T-helper 1 cell treated with Interleukin-12 subunit alpha and Interleukin-12 subunit beta and Interleukin-4 antibody, amounts not matched to agents 30 μg/mL and 1 μg/mL, for 36 hours (primary cell): Measurements from ENCODE around the gene SLC26A11.
"Not testable (repeated sequence)": the region's sequence is repeated elsewhere in the genome, so short reads cannot be mapped to it uniquely, and the experiment has no call there.

Source experiments
- H3K27ac Mint-ChIP-seq: one replicate; pipeline ENCODE4 v1.8.0; 2021; ENCODE audit warnings: mild to moderate bottlenecking, mixed read lengths
- H3K27me3 Mint-ChIP-seq: one replicate; pipeline ENCODE4 v1.8.0; 2021; ENCODE audit warnings: low read depth, mixed read lengths
- H3K36me3 Mint-ChIP-seq: one replicate; pipeline ENCODE4 v1.8.0; 2021; ENCODE audit warnings: low read depth, mixed read lengths
- H3K4me1 Mint-ChIP-seq: one replicate; pipeline ENCODE4 v1.8.0; 2021; ENCODE audit warnings: low read depth, mixed read lengths
- H3K4me3 Mint-ChIP-seq: one replicate; pipeline ENCODE4 v1.8.0; 2021; ENCODE audit warnings: mild to moderate bottlenecking, moderate library complexity, mixed read lengths
- H3K9me3 Mint-ChIP-seq: one replicate; pipeline ENCODE4 v1.8.0; 2021; ENCODE audit warnings: mixed read lengths

The SLC26A11 gene

GRCh38 chr17:80263253-80264204 is 43.3 kb downstream of the SLC26A11 start:
- Mint-ChIP-seq H3K4me3 (peak overlapping the region; percentile 93), H3K9me3 (no peaks in the 10 kb centered on the region), H3K4me1 (peaks cover 34% of the 10 kb centered on the region), H3K36me3 (peaks cover 30% of the 10 kb centered on the region), H3K27ac (peak overlapping the region; percentile 92), H3K27me3 (no peaks in the 10 kb centered on the region)

- no peaks in the 10 kb centered on the region for H3K27me3 Mint-ChIP-seq
- H3K36me3 Mint-ChIP-seq: peaks cover 29% of the 10 kb centered on the region
- no peaks in the 10 kb centered on the region for H3K9me3 Mint-ChIP-seq
- H3K27ac Mint-ChIP-seq: peak overlapping the region; percentile 85
- H3K4me1 Mint-ChIP-seq: peaks cover 26% of the 10 kb centered on the region
- H3K4me3 Mint-ChIP-seq: peak overlapping the region; percentile 93
These were observed 44.2 kb downstream of the SLC26A11 start for GRCh38 chr17:80264205-80265075.

- H3K4me1 Mint-ChIP-seq: peaks cover 27% of the 10 kb centered on the region
- peak overlapping the region; percentile 85 for H3K27ac Mint-ChIP-seq
- no peaks in the 10 kb centered on the region for H3K9me3 Mint-ChIP-seq
- H3K27me3 Mint-ChIP-seq: no peaks in the 10 kb centered on the region
- peak overlapping the region; percentile 93 for H3K4me3 Mint-ChIP-seq
- H3K36me3 Mint-ChIP-seq: peaks cover 33% of the 10 kb centered on the region
These were observed 45.2 kb downstream of the SLC26A11 start for GRCh38 chr17:80265205-80266068.

- H3K27ac Mint-ChIP-seq: peak overlapping the region; percentile 44
These were observed 47.2 kb downstream of the SLC26A11 start for GRCh38 chr17:80267391-80267790.

GRCh38 chr17:80268427-80268826 is 48.2 kb downstream of the SLC26A11 start:
- Mint-ChIP-seq H3K4me1 (peaks cover 26% of the 10 kb centered on the region), H3K36me3 (peaks cover 50% of the 10 kb centered on the region), H3K27me3 (no peaks in the 10 kb centered on the region), H3K27ac (no peak overlapping the region), H3K4me3 (no peak overlapping the region), H3K9me3 (no peaks in the 10 kb centered on the region)

More at GRCh38 chr17:80267391-80267790, 47.2 kb downstream of the SLC26A11 start:
- H3K27me3 Mint-ChIP-seq: no peaks in the 10 kb centered on the region
- H3K4me1 Mint-ChIP-seq: peaks cover 22% of the 10 kb centered on the region
- peak overlapping the region; percentile 45 for H3K4me3 Mint-ChIP-seq
- no peaks in the 10 kb centered on the region for H3K9me3 Mint-ChIP-seq
- peaks cover 41% of the 10 kb centered on the region for H3K36me3 Mint-ChIP-seq

GRCh38 chr17:80269405-80269807 is 49.2 kb downstream of the SLC26A11 start:
- H3K27me3 Mint-ChIP-seq: no peaks in the 10 kb centered on the region
- peaks cover 31% of the 10 kb centered on the region for H3K4me1 Mint-ChIP-seq
- no peak overlapping the region for H3K4me3 Mint-ChIP-seq
- no peak overlapping the region for H3K27ac Mint-ChIP-seq
- H3K9me3 Mint-ChIP-seq: no peaks in the 10 kb centered on the region
- H3K36me3 Mint-ChIP-seq: peaks cover 54% of the 10 kb centered on the region

- no peaks in the 10 kb centered on the region for H3K9me3 Mint-ChIP-seq
- no peaks in the 10 kb centered on the region for H3K27me3 Mint-ChIP-seq
- H3K27ac Mint-ChIP-seq: no peak overlapping the region
- H3K36me3 Mint-ChIP-seq: peaks cover 52% of the 10 kb centered on the region
- peak overlapping the region; percentile 18 for H3K4me3 Mint-ChIP-seq
- H3K4me1 Mint-ChIP-seq: peaks cover 33% of the 10 kb centered on the region
These were observed 49.9 kb downstream of the SLC26A11 start for GRCh38 chr17:80270104-80270503.

GRCh38 chr17:80270836-80271235 is 50.6 kb downstream of the SLC26A11 start:
- Mint-ChIP-seq H3K27me3 (no peaks in the 10 kb centered on the region), H3K9me3 (no peaks in the 10 kb centered on the region), H3K4me1 (peaks cover 31% of the 10 kb centered on the region), H3K36me3 (peaks cover 48% of the 10 kb centered on the region), H3K27ac (peak overlapping the region; percentile 43), H3K4me3 (peak overlapping the region; percentile 62)

- Mint-ChIP-seq H3K27me3 (no peaks in the 10 kb centered on the region), H3K27ac (no peak overlapping the region), H3K4me3 (peak overlapping the region; percentile 35), H3K36me3 (peaks cover 49% of the 10 kb centered on the region), H3K9me3 (no peaks in the 10 kb centered on the region), H3K4me1 (peaks cover 34% of the 10 kb centered on the region)
These were observed 52.1 kb downstream of the SLC26A11 start for GRCh38 chr17:80272366-80272765.

- Mint-ChIP-seq H3K36me3 (peaks cover 53% of the 10 kb centered on the region), H3K27me3 (no peaks in the 10 kb centered on the region), H3K9me3 (no peaks in the 10 kb centered on the region), H3K4me1 (peaks cover 36% of the 10 kb centered on the region), H3K27ac (peak overlapping the region; percentile 79), H3K4me3 (peak overlapping the region; percentile 44)
These were observed 54.1 kb downstream of the SLC26A11 start for GRCh38 chr17:80274331-80274730.

GRCh38 chr17:80274871-80275449 is 54.7 kb downstream of the SLC26A11 start:
- H3K9me3 Mint-ChIP-seq: no peaks in the 10 kb centered on the region
- H3K4me3 Mint-ChIP-seq: no peak overlapping the region
- no peaks in the 10 kb centered on the region for H3K27me3 Mint-ChIP-seq
- peak overlapping the region; percentile 8 for H3K27ac Mint-ChIP-seq
- H3K36me3 Mint-ChIP-seq: peaks cover 57% of the 10 kb centered on the region
- peaks cover 37% of the 10 kb centered on the region for H3K4me1 Mint-ChIP-seq

GRCh38 chr17:80275857-80276256 is 55.6 kb downstream of the SLC26A11 start:
- H3K4me1 Mint-ChIP-seq: peaks cover 37% of the 10 kb centered on the region

GRCh38 chr17:80277751-80278671 is 57.8 kb downstream of the SLC26A11 start:
- Mint-ChIP-seq H3K36me3 (peaks cover 51% of the 10 kb centered on the region), H3K27me3 (no peaks in the 10 kb centered on the region), H3K27ac (no peak overlapping the region), H3K9me3 (no peaks in the 10 kb centered on the region), H3K4me3 (no peak overlapping the region), H3K4me1 (peaks cover 28% of the 10 kb centered on the region)

More at GRCh38 chr17:80275857-80276256, 55.6 kb downstream of the SLC26A11 start:
- H3K9me3 Mint-ChIP-seq, H3K27ac Mint-ChIP-seq, H3K4me3 Mint-ChIP-seq, H3K27me3 Mint-ChIP-seq: not testable (repeated sequence)
- peaks cover 54% of the 10 kb centered on the region for H3K36me3 Mint-ChIP-seq
